Adipose tissue (tissue), 3 donors: ENCODE measurements around the gene MAP4K5. TPM values are rescaled to one million over a fixed set of nuclear protein-coding genes. Genes with fewer than 3 reads are reported as not detected.

Experiments
- H3K27ac ChIP-seq: one replicate; pipeline ENCODE4 v1.5.1; 2013; ENCODE audit warnings: low read depth, low read length
- WGBS, 3 donors: extraction: QIAGEN DNeasy Blood & Tissue Kit; methylation state at CpG; one replicate each; pipeline ENCODE4 v1.1.7; 2013; 5-methylcytosine and 5-hydroxymethylcytosine counted together
- polyA plus RNA-seq, 3 donors: library from polyadenylated mRNA; stranded (reverse); fragments of 200-250 nt; gene quantifications; one replicate each; pipeline ENCODE4 v1.2.3, GENCODE V29; 2013
- donor health status: healthy with polysubstance abuse.
- donor health status: Bipolar disorder and iron deficiency.
- donor health status: healthy.

Gene MAP4K5
- polyA plus RNA-seq, 3 donors, result 13.0 to 23.6 (median 20.6) TPM

DNA sequence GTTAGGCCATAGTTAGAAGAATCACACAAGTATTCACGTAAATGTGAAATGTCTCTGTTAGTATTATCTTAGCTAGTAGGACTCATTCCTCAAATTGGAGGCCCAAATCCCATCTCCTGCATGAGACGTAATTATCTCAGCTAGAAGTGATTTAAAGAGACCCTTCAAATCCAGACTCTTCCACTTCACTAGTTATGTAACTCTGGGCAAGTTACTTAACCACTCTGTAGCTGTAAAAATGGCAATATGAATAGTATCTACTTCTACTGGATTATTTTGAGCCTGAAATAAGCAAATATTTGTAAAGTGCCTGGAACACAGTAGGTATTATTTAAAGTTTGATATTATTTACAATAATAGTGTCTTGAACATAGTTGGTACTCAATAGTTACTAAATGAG is 107.3 kb downstream of the MAP4K5 start:
- WGBS, 3 donors, result 78 to 94% (median 86%) methylated on average over 2 of the region's 2 CpGs
- no peak overlapping the region for H3K27ac ChIP-seq

GRCh38 chr14:50423529-50423928 is 108.8 kb downstream of the MAP4K5 start:
- 97 to 100% (median 99%) methylated on average over 3 of the region's 3 CpGs for WGBS, 3 donors
- no peak overlapping the region for H3K27ac ChIP-seq

DNA sequence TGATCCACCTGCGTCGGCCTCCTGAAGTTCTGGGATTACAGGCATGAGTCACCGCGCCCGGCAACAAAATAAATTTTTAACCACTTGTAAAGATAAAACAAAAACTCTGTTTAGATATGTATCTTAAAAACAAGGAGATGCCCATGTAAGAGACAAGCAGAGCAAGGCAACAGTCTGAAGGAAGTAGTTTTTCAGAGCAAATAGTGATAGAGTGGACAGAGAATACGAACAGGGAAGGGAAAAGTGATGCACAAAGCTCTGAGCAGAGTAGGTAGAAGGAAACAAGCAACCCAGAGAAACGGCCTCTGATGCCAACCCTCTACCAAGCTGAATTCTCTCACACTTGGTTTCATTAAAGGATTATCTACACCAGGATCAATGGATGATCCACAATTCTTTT is 110.9 kb downstream of the MAP4K5 start:
- WGBS, 3 donors, result 93 to 96% (median 95%) methylated on average over 7 of the region's 7 CpGs

GRCh38 chr14:50417853-50418252 is 114.5 kb downstream of the MAP4K5 start:
- WGBS, 3 donors, result 93 to 97% (median 97%) methylated on average over 2 of the region's 2 CpGs
- no peak overlapping the region for H3K27ac ChIP-seq

More for the DNA sequence above, 110.9 kb downstream of the MAP4K5 start:
- no peak overlapping the region for H3K27ac ChIP-seq

GRCh38 chr14:50410921-50411320 is 121.4 kb downstream of the MAP4K5 start:
- 65 to 83% (median 66%) methylated on average over 1 of the region's 1 CpG for WGBS, 3 donors

GRCh38 chr14:50410071-50410470 is 122.3 kb downstream of the MAP4K5 start:
- 94 to 95% (median 95%) methylated on average over 3 of the region's 3 CpGs for WGBS, 3 donors

More at GRCh38 chr14:50410921-50411320, 121.4 kb downstream of the MAP4K5 start:
- H3K27ac ChIP-seq, result no peak overlapping the region

GRCh38 chr14:50407111-50407812 is 125.1 kb downstream of the MAP4K5 start:
- WGBS, 3 donors, result 39 to 74% (median 72%) methylated on average over 6 of the region's 6 CpGs

More at GRCh38 chr14:50410071-50410470, 122.3 kb downstream of the MAP4K5 start:
- no peak overlapping the region for H3K27ac ChIP-seq

GRCh38 chr14:50403419-50403818 is 128.9 kb downstream of the MAP4K5 start:
- H3K27ac ChIP-seq, result no peak overlapping the region

More at GRCh38 chr14:50407111-50407812, 125.1 kb downstream of the MAP4K5 start:
- no peak overlapping the region for H3K27ac ChIP-seq

GRCh38 chr14:50402965-50403364 is 129.4 kb downstream of the MAP4K5 start:
- 44 to 76% (median 64%) methylated on average over 1 of the region's 1 CpG for WGBS, 3 donors

GRCh38 chr14:50400461-50400860 is 131.9 kb downstream of the MAP4K5 start:
- 88 to 100% (median 96%) methylated on average over 2 of the region's 2 CpGs for whole genome bisulfite sequencing, 3 donors
- H3K27ac ChIP-seq, result no peak overlapping the region

More at GRCh38 chr14:50402965-50403364, 129.4 kb downstream of the MAP4K5 start:
- H3K27ac ChIP-seq, result no peak overlapping the region

DNA sequence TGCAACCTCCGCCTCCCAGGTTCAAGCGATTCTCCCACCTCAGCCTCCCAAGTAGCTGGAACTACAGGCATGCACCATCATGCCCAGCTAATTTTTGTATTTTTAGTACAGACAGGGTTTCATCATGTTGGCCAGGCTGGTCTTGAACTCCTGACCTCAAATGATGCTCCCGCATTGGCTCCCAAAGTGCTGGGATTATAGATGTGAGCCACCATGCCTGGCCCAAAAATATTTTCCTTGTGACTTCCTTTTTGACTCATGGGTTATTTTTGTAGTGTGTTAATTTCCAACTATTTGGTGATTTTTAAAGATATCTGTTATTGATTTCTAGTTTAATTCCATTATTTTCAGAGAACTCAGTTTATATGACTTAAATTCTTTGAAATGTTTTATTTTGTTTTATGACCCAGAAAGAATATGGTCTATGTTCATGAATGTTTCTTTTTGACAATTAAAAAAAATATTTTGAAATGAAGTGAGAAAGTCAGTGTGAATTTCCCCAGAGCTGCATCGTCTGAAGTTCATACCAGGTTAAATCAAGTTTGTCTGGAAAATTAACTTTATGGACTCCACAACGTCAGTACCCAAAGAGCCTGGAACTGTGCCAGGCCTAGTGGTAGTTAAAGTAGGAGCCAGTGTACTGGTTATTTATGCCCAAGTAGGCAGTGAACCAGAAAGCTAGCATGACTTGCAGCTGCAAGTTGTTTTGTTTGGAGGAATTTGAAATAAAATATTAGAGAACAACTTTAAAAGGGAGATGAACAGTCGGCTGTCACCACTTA is 132.9 kb downstream of the MAP4K5 start:
- H3K27ac ChIP-seq, result no peak overlapping the region
- WGBS, 3 donors, result 62 to 74% (median 72%) methylated on average over 6 of the region's 6 CpGs

- 60 to 99% (median 94%) methylated on average over 2 of the region's 2 CpGs for WGBS, 3 donors
- H3K27ac ChIP-seq, result no peak overlapping the region
Observed at GRCh38 chr14:50398189-50398580, 134.2 kb downstream of the MAP4K5 start.

- WGBS, 3 donors, result 11 to 16% (median 12%) methylated on average over 9 of the region's 9 CpGs
- no peak overlapping the region for H3K27ac ChIP-seq
Observed at GRCh38 chr14:50397390-50398188, 134.8 kb downstream of the MAP4K5 start.

- H3K27ac ChIP-seq, result no peak within 1 kb of the TSS
- 0 to 2% (median 1%) methylated on average over 68 to 77 of the region's 77 CpGs for WGBS, 3 donors
Observed at GRCh38 chr14:50396631-50397389, 135.6 kb downstream of the MAP4K5 start, which contains the start of gene CDKL1. Gene CDKL1 (minus strand): TSS chr14:50396881. CDS start chr14:50395868, 1,013 bp downstream.

- no peak overlapping the region for H3K27ac ChIP-seq
- WGBS, 3 donors, result 48 to 78% (median 59%) methylated on average over 5 of the region's 5 CpGs
Observed at GRCh38 chr14:50395448-50395847, 136.9 kb downstream of the MAP4K5 start.

GRCh38 chr14:50394713-50395112 is 137.7 kb downstream of the MAP4K5 start:
- 95 to 97% (median 96%) methylated on average over 5 of the region's 5 CpGs for WGBS, 3 donors
- no peak overlapping the region for H3K27ac ChIP-seq

DNA sequence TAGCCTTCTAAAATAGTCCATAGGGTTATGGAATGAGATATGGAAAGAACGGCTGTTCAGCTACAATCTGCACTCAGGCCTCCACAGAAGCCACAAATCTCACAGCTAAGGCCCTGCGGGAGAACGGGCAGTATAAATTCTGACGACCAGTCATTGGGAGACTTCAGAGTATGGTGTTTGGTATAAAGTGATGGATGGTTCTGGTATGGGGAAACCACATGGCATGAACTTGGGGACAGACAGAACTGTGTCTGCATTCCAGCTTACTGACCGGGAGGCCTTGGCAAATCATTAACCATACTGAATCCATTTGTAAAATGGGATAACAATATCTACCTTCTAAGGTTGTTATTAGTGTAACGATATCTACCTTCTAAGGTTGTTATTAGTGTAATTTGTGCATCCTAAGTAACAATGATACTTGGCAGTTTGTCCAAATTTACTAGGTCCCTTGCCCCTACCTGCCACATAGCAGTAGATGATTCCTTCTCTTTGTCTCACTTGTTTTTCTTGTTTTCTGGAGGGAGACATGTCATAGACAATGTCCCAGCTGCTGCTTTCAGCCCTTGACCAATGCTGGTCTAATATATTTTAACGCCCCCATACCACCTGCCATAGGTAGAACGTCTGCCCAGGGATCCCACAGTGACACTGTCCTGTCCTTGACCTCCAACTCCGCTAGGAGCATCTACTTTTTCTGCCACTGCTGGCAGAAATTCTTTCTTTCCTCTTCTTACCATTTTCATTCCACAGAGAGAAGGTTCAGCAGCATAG is 142.5 kb downstream of the MAP4K5 start:
- 69 to 93% (median 86%) methylated on average over 9 of the region's 9 CpGs for WGBS, 3 donors
- no peak overlapping the region for H3K27ac ChIP-seq
